Measurements from ENCODE around the gene DCST2.
"Not testable (repeated sequence)": the region's sequence is repeated elsewhere in the genome, so short reads cannot be mapped to it uniquely, and the experiment has no call there.

DCST2 gene

GRCh38 chr1:154995301-154995983, 38.1 kb downstream of the DCST2 start:
- DNase-seq, result not testable (repeated sequence)

DNA sequence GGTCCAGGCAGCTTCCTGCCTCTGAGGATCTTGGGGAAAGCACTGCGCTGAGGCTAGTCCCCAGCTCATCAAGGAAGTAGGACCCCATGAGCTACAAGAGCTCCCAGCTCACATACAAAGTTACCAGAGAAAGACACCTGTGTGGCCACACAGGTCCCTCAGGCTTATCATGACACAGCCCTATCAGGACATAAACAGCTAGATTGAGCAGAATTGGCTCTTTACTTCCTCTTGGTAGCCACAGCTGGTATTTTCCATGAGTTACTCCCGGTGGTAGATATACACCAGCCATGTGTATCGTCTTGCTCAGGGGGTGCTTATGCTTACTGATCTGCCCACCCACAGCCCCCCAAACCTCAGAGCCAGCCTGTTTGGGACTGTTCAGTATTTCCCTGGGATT, 39.0 kb downstream of the DCST2 start:
- no peak for DNase-seq

DNA sequence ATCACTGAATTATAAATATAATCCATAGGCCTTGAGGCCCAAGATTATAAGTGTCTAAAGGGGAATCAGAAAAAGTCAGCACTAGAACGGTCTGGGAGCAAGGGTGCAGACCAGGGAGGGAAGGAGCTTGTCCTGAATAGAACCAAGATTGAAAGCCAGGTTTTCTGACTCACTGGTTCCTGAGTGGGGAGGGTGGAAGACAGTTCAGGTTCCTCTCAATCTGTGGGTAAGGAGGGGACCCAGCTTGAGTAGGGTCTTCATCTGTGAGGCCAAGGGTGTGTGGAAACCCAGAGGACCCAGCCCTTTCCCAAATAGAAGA, 39.4 kb downstream of the DCST2 start:
- DNase-seq, result no peak

- no peak for DNase-seq
These were observed 39.9 kb downstream of the DCST2 start, which contains the start of gene LENEP for GRCh38 chr1:154993572-154994268. LENEP (plus strand) TSS chr1:154993586; CDS start chr1:154993608, 22 bp downstream.

DNA sequence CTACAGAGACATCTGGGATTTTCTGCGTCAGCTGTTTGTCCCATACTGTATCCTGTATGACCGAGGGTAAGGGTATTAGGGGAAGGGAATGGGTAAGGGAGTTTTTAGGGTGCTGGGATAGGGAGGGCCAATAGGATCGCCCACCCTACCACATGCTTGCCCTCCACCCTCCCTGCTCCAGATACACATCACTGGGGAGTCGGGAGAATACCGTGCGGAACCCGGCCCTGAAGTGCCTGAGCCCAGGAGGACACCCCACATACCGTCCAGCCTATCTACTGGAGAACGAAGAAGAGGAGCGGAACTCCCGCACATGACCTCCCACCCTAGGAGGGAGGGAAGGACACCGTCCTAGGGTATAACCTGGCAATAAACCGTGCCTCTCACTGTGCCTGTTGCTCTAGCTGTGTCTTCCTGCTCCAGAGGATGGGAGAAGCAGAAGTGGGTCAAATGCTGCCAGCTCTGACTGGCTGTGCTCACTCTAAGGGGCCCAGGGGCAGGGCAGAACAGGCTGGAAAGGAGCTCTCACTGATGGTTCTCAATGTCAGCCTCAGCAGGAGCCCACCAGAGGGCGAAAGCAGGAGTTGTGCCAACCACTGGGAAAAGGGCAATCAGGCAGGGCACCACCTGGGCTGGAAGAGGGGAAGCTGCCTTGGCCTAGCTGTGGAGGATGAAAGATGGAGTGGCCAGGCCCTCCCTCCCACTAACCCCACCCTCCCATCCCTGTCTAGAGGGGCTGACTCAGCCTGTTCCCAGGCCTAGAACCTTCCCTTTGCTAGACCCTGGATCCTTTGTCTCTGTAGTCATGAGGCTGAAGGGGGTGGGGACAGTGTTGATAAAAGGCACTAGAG, 40.6 kb downstream of the DCST2 start:
- no peak for DNase-seq

DNA sequence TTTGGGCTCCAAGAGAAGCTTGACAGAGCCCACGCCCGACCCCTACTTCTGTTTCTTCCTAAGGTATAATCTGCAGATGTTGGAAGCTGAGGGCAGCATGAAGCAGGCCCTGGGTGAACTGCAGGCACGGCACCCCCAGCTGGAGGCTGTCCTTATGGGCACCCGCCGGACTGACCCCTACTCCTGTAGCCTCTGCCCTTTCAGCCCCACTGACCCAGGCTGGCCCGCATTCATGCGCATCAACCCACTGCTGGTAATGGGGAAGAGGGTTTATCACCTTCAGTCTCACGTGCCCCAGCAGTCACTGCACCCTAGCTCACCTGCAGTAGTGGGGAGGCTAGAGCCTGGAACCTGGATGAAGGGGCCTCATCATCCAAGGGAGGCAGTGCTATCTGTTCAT, 43.3 kb downstream of the DCST2 start:
- no peak for DNase-seq

- no peak for DNase-seq
These were observed 44.3 kb downstream of the DCST2 start for GRCh38 chr1:154989195-154989860.

- DNase-seq, result no peak
These were observed 45.3 kb downstream of the DCST2 start for GRCh38 chr1:154988058-154988954.

GRCh38 chr1:154987326-154987725, 46.3 kb downstream of the DCST2 start:
- DNase-seq, result no peak

DNA sequence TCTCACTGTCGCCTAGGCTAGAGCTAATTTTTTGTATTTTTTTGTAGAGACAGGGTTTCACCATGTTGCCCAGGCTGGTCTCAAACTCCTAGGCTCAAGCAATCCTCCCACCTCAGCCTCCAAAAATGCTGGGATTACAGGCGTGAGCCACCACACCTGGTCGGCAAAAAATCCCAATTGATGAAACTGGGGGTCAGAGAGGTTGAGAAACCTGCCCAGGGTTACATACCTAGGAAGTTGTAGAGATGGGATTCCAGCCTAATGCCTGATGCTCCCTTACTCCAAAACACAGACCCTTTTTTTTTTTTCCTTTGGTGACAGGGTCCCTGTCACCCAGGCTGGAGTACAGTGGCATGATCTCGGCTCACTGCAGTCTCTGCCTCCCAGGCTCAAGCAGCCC, 46.8 kb downstream of the DCST2 start:
- not testable (repeated sequence) for DNase-seq

DNA sequence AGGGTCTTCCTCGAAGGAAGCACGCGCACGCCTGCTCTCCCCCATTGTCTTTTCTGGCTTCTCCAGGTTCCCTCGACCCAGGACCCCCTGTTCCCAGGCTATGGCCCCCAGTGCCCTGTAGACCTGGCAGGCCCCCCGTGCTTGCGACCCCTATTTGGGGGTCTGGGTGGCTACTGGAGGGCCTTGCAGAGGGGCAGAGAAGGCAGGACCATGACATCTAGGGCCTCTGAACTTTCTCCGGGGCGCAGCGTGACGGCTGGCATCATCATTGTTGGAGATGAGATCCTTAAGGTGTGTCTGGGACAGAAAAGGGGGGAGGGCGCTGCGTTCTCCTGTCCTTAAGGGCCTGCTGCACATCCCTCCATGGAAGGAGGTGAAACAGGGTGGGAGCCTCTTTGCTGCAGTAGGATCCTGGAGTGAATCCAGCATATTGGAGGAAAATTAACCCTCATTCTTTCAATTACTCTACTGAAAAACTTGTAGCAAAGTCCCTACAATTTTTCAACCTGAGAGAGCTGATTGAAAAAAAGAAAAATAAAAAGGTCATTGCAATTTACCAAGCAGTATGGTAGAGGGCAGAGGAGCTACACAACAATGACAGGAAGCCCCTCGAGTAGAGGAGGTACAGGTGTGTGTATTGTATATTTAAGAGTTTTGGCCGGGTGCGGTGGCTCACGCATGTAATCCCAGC, 49.7 kb downstream of the DCST2 start:
- no peak for DNase-seq

GRCh38 chr1:154982897-154983648, 50.5 kb downstream of the DCST2 start, which contains the start of gene FLAD1:
FLAD1 (plus strand) TSS chr1:154983344; CDS start chr1:154983695, 351 bp downstream.
- peak; percentile 100 for DNase-seq

GRCh38 chr1:154982341-154982740, 51.2 kb downstream of the DCST2 start:
- DNase-seq, result no peak

DNA sequence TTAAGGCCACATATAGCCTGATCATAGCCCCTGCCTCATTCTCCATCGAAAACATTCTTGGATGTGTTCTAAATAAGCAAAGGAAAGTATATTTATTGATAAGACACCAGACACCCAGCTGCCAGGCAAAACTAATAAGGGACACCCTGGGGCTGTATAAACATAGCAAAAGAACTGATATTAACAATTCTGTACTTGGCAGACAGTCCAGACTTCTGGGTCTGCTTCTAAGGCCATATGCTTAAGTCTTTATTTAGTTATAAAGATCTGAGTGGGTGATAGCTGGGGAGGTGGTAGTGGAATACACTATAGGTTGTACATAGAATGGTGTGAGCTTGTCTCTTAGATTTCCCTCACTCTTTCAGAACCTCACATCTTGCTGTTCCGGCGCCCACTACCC, 55.2 kb downstream of the DCST2 start:
- no peak for DNase-seq

- not testable (repeated sequence) for DNase-seq
These were observed 55.8 kb downstream of the DCST2 start for GRCh38 chr1:154977762-154978161.

GRCh38 chr1:154975409-154976059, 58.0 kb downstream of the DCST2 start:
- no peak for DNase-seq

DNA sequence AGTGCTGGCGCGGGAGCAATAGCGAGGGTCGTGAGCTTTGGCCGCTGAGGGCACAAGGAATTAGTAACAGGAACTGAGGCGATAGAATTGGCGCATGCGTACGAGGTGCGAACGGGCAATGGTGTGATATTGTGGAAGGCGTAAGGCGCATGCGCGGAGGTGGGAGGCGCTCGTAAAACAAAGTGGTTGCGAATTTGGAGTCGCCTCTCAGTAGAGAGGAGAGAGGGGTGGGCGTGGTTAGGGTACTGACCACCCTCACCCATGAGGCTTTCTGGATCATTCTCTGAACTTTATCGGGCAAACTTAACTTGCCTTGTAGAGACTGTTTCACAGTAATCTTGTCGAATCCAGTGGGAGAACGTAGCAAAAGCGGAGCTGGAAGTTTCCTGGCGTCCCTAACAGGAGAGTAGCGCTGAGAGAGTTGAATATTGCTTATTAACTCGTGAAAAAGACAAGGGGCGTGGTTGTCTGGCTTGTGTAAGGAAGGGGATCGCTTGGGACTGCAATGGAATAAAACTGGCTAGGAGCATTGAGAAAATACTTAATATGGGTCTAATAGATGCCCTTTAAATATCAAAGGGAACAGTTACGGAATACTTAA, 58.7 kb downstream of the DCST2 start:
- peak; percentile 96 for DNase-seq

- peak; percentile 100 for DNase-seq
These were observed 59.3 kb downstream of the DCST2 start, which contains the start of gene CKS1B for GRCh38 chr1:154974102-154974807. CKS1B (plus strand) TSS chr1:154974681; CDS start chr1:154974746, 65 bp downstream.
